ENCODE measurements around the gene FAM219A.
"Not testable (repeated sequence)": the region's sequence is repeated elsewhere in the genome, so short reads cannot be mapped to it uniquely, and the experiment has no call there.

FAM219A gene

DNA sequence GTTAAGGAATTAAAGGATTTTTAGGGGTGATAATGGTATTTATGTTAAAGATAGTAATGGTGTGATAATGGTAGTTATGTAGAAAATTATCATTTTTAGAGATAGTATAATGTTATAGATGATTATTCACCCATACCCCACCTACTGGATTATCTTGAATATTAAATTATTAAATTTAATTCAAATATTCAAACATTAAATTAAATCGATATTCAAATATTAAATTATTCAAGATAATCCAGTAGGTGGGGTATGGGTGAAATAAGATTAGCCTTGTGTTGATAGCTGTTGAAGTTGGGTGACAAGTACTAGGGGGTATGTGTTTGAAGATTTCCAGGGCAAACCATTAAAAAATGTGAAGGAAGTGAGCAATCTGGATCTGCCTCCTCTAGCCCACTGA, 15.6 kb downstream of the FAM219A start:
- no peak for DNase-seq

- no peak for DNase-seq
Measured at GRCh38 chr9:34440017-34440416, 18.4 kb downstream of the FAM219A start.

DNA sequence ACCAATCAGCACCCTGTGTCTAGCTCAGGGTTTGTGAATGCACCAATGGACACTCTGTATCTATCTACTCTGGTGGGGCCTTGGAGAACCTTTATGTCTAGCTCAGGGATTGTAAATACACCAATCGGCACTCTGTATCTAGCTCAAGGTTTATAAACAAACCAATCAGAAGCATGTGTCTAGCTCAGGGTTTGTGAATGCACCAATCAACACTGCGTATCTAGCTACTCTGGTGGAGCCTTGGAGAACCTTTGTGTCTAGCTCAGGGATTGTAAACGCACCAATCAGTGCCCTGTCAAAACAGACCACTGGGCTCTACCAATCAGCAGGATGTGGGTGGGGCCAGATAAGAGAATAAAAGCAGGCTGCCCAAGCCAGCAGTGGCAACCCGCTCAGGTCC, 19.9 kb downstream of the FAM219A start:
- DNase-seq: not testable (repeated sequence)

GRCh38 chr9:34437926-34438307, 20.5 kb downstream of the FAM219A start:
- DNase-seq: not testable (repeated sequence)

DNA sequence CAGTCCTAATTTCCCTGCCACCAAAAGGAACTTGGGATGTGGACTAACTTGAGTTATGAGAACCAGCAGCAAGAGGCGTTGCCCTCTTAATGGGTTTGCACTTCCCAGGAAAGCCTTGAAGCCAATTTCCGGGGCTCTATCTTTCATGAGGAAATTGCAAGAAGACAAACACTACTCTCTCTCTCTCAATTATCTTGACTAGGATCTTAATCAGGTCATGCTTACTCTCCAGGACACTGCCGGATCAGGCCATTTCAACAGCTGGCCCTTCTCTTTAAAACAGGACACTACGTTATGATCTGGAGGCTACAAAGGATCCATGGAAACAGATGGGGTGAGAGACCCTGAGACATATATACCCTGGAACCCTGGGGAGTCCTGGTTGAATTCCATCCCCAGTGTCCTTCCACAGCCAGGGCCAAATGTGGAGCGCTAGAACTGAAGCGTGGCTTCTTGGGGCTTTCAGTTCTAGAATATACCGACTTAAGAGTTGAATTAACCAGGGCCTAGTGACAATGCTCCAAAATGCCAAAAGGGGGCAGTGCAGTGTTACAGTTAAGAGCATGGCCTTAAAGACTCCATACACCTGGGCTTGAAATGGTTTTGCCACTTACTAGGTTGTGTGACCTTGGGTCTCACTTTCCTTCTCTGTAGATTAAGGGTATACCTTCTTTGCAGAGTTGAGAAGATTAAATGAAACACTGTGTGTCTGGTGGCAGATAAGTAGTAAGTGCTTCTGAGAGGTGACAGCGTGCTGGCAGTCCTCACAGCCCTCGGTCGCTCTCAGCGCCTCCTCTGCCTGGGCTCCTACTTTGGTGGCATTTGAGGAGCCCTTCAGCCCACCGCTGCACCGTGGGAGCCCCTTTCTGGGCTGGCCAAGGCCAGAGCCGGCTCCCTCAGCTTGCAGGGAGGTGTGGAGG, 21.1 kb downstream of the FAM219A start:
- no peak for DNase-seq

- no peak for DNase-seq
Measured at GRCh38 chr9:34431667-34432066, 26.7 kb downstream of the FAM219A start.

GRCh38 chr9:34430843-34431437, 27.4 kb downstream of the FAM219A start:
- DNase-seq: peak; percentile 66 to 78

- DNase-seq: no peak
Measured at GRCh38 chr9:34428325-34428958, 29.9 kb downstream of the FAM219A start.

- DNase-seq: no peak
Measured at GRCh38 chr9:34426347-34427074, 31.9 kb downstream of the FAM219A start.

- DNase-seq: no peak
Measured at GRCh38 chr9:34419716-34420504, 38.5 kb downstream of the FAM219A start.

DNA sequence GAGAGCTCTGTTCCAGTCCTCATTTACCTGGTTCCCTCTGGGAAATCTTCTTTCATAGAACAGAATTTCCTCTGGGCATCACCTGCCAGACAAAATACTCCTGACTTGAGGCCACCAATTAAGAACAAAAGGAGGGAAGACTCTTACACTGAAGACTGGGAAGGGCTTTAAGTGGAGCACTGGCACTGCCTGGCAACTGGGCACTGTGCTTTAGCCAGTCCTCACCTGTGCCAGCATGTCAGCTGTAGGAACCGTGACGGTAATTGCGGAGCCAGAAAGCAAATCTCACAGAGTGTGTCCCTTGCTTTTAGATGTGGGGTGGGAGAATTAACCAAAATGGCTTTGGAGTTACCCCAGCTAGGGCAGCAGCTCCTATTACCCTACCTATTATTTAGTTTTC, 40.6 kb downstream of the FAM219A start:
- DNase-seq: peak in 1 of 2 experiments; percentile 4

GRCh38 chr9:34413231-34413852, 45.0 kb downstream of the FAM219A start:
- no peak for DNase-seq

- no peak for DNase-seq
Measured at GRCh38 chr9:34412336-34412735, 46.0 kb downstream of the FAM219A start.

DNA sequence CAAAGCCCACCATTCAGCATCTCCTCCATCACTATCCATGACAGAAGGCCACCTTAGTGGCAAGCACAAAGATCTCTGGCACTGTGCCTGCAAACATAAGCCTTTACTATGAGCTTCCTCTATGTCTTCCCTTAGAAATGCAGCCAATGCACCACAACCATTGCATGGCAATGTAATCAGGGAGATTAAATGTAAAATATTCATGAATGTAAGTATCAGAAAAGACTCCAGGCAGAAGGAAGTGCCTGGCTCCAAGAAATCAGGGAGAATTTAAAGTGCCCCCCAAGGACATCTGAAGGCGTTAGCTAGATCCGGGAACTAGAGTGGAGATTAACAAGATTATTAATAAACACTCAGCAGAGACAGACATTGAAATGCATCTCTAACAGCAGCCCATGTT, 49.2 kb downstream of the FAM219A start:
- DNase-seq: no peak

- no peak for DNase-seq
Measured at GRCh38 chr9:34408173-34408572, 50.2 kb downstream of the FAM219A start.

DNA sequence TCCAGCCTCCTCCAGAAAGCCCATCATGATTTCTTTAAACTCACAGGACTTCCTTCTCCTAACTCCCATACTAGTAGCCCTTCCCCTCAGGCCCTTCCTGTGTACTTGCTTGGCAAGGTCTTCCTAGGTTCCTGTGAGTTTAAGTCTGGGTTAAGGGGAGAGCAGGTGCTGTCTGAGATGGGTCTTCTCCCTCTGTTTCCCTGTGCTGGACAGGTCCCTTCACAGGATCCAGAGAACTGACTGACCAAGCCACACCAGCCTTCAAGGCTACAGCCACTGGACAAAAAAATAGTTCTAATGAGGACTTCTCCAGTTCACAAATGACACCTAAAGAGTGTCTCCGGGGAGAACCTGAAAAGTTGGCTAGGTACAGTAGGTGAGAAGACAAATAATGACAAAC, 52.2 kb downstream of the FAM219A start:
- no peak for DNase-seq

GRCh38 chr9:34405719-34406118, 52.7 kb downstream of the FAM219A start:
- no peak for DNase-seq

- peak in 1 of 2 experiments; percentile 16 for DNase-seq
Measured at GRCh38 chr9:34403554-34404380, 54.6 kb downstream of the FAM219A start.

DNA sequence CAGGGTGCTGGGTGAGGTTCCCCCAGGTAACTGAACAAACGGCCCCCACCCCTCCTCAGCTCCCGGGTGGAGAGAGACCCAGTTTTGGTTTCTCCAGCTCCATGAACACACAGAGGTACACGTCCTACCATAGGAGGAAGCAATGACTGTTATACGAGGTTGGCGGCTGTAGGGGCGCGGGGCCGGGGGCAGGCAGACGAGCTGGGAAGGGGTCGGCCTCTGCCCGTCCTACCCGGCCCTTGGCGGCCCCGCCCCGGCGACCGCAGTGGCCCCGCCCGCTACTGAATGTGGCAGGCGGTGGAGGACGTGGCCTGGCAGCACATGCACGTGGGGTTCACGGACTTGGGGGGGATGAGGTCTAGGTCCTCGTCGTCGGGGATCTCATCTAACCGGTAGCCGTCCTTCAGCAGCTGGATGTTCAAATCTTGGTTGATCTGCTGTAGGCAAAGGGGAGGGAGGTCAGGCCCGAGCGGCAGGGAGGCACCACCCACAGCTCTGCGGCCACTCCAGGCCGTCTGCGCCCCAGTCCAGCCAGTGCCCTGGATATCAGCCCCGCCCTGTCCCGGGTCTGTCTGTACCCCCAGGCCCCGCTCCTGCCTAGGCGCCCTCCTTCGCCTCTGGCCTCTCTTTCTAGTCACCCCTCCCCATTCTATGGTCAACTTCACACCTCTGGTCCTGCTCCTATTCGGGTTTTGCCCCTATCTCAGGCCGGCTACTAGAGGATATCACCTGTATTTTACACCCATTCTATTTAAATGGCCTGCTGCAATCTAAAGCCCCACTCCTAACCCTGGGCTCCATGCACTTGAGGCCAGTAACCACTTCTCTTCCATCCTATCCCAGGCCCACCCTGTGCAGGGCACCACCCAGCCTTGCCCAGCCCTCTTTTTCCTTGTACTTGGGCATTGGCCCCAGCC, 57.4 kb downstream of the FAM219A start:
- no peak for DNase-seq

GRCh38 chr9:34400275-34400674, 58.1 kb downstream of the FAM219A start:
- no peak for DNase-seq

Measured in cerebellar nuclear complex (tissue), 1 donor.